GM19043 (cell line): ENCODE data around the gene NOM1.

Source experiments
- ATAC-seq: cut with Tn5 transposase; IDR thresholded peaks from one replicate; pipeline ENCODE4 v1.9.1; 2021; ENCODE audit warnings: low read depth; ENCODE audit not compliant: unreplicated experiment

The NOM1 gene

GRCh38 chr7:156979711-156980110 is 30.2 kb downstream of the NOM1 start:
- no peak for ATAC-seq

- no peak for ATAC-seq
Measured at GRCh38 chr7:156984174-156984891, 34.8 kb downstream of the NOM1 start.

GRCh38 chr7:156985101-156985992 is 35.8 kb downstream of the NOM1 start:
- no peak for ATAC-seq

GRCh38 chr7:156986378-156986777 is 36.9 kb downstream of the NOM1 start:
- ATAC-seq, result no peak

GRCh38 chr7:156988343-156989185 is 39.1 kb downstream of the NOM1 start:
- no peak for ATAC-seq

GRCh38 chr7:156989766-156990535 is 40.4 kb downstream of the NOM1 start:
- no peak for ATAC-seq

GRCh38 chr7:156993021-156993924 is 43.8 kb downstream of the NOM1 start:
- ATAC-seq, result no peak

GRCh38 chr7:156993925-156994235 is 44.4 kb downstream of the NOM1 start:
- no peak for ATAC-seq

- ATAC-seq, result no peak
Measured at GRCh38 chr7:156994417-156994816, 44.9 kb downstream of the NOM1 start.

- no peak for ATAC-seq
Measured at GRCh38 chr7:156998988-156999957, 49.8 kb downstream of the NOM1 start.

GRCh38 chr7:156999958-157000726 is 50.6 kb downstream of the NOM1 start:
- no peak for ATAC-seq

- ATAC-seq, result no peak
Measured at GRCh38 chr7:157000741-157001653, 51.5 kb downstream of the NOM1 start.

- no peak for ATAC-seq
Measured at GRCh38 chr7:157001920-157002818, 52.7 kb downstream of the NOM1 start.

GRCh38 chr7:157002819-157003421 is 53.4 kb downstream of the NOM1 start:
- no peak for ATAC-seq

GRCh38 chr7:157003445-157003755 is 53.9 kb downstream of the NOM1 start:
- no peak for ATAC-seq
